ENCODE results near the gene THSD4.

Gene THSD4

DNA sequence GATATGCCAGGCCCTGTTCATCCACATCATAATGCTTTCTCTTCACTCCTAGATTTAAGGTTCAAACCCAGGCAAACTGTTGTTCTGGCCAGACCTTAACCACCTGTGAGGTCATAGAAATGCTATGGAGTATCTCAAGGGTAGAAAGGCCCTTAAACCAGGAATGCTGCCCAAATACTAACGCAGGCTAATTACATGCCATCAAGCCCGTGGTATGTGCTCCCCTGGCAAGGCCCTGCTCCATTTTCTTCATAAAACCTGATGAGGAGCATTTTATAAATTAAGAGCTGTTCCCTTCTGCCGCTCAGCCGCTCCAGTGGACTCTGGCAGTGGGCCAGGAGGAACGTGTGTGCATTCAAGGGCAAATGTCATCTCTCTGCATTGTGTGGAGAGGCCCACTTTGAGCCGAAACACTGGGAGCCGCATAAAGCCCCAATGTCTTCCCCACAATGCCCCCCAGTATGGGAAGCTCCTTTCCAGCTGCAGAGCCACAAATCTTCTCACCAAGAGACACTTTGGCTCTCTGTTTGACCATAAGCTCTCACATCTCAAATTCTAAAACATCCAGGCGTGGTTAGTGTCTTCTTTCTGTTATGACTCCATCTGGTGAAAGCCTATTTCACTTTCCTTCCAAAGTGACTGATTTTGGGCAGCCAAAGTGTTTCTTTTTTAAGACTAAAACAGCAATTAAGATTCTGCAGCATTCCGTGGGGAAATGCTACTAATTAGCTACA lies 484.3 kb downstream of the THSD4 start:
- in situ Hi-C loops (cut with HindIII; ENCODE audit: low pct_unique_long_range_greater_than_20kb, low sequenced_read_pairs) = no loop called here
- no peak for DNase-seq (ENCODE audit: low read depth in 1 of 2, low spot score in 1 of 2)
- no peak for TF ChIP-seq JUND (IDR thresholded peaks at IDR 0.05; ENCODE audit: low read depth)

DNA sequence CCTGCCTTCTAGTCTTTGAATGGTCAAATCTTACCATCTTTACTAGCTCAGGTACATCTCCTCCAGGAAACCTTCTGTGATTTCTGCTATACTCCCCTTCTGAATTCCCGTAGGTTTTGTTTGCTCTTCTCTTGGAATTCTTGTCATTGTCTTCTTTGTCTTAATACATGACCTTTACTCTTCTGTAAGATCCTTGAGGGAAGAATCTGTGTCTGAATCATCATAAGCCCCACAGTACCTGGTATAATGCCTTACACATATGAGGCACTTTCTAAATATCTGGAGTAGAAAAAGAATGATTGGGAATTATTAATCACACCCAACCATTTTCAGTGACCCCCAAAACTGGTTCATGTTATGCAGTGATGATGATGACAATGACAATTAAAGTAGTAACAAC lies 485.0 kb downstream of the THSD4 start:
- in situ Hi-C loops (cut with HindIII; ENCODE audit: low pct_unique_long_range_greater_than_20kb, low sequenced_read_pairs) = no loop called here
- TF ChIP-seq JUND (IDR thresholded peaks at IDR 0.05; ENCODE audit: low read depth) = no peak
- no peak for DNase-seq (ENCODE audit: low read depth in 1 of 2, low spot score in 1 of 2)

DNA sequence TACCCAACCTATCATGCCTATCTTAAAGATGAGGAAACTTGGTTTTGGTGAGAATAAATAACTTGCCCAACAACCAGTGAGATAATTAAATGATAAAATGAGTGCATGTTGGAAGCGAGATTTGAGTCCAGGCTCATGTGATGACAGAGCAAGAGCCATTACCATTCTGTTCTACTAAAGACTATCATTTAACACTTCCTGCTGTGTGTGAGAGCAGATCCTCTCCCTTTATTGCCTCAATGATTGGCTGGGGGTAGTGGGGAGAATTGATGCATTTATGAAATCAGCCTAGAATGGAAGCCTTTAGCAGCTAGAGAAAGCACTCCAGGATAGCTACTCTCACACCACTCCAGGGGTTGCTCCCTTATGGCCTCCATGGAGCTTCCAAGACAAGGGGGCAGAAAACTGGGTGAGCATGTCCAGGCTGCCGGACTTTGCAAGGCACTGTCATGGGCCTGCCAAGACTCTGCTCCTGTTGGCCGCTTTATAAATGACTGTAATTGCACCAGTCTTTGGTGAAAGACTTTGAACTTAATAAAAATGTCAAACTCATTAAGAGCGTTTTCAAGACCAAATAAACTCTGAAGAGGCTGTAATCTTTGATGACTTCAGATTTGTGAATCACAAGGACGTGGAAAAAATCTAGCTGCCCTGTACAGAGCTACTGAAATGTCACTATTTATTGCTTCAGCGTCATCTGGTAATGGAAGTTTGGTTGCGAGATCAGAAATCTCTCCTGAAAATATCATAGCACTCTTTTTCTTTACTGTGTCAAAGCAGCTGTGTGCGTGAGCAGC lies 486.0 kb downstream of the THSD4 start:
- in situ Hi-C loops (cut with HindIII; ENCODE audit: low pct_unique_long_range_greater_than_20kb, low sequenced_read_pairs) = no loop called here
- no peak for TF ChIP-seq JUND (IDR thresholded peaks at IDR 0.05; ENCODE audit: low read depth)
- DNase-seq (ENCODE audit: low read depth in 1 of 2, low spot score in 1 of 2) = no peak

DNA sequence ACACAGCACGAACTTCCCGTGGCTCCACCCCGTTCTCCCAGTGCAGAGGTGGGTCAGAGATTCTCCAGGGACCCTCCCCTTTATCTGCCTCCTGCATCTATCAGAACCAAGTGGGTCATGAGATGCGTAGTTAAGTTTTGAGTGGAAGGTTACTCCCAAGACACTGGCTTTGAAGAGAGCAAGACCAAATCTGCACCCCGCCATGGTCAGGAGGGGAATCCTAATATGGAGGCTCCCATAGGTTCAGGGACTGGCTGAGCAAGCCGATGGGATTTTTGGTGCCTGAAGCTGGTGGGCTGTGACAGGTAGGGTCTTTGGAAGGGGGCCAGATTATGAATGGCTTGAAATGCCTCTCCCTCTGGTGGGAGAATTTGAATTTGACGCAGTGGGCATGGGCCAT lies 488.1 kb downstream of the THSD4 start:
- DNase-seq (ENCODE audit: low read depth in 1 of 2, low spot score in 1 of 2) = no peak
- in situ Hi-C loops (cut with HindIII; ENCODE audit: low pct_unique_long_range_greater_than_20kb, low sequenced_read_pairs) = no loop called here
- TF ChIP-seq JUND (IDR thresholded peaks at IDR 0.05; ENCODE audit: low read depth) = no peak

DNA sequence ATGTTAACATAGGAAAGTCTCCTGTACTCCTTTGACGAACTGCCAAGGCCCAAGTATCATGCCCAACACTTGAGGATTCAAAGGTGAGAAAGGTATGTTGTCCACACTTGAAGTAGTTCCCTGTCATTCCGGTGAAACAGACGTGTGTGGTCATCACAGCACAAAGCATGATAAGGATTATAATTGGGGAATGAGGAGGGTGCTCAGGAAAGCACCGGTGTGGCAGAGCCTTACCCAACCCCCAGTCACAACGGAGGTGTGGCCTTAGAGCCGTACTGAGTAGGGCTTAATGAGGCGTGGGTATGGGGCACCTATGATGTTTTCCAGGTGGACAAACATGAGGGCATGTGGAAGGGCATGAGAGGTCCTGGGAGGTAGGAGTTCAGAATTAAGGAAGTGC lies 492.1 kb downstream of the THSD4 start:
- in situ Hi-C loops (cut with HindIII; ENCODE audit: low pct_unique_long_range_greater_than_20kb, low sequenced_read_pairs) = no loop called here
- DNase-seq (ENCODE audit: low read depth in 1 of 2, low spot score in 1 of 2) = no peak
- TF ChIP-seq JUND (IDR thresholded peaks at IDR 0.05; ENCODE audit: low read depth) = no peak

DNA sequence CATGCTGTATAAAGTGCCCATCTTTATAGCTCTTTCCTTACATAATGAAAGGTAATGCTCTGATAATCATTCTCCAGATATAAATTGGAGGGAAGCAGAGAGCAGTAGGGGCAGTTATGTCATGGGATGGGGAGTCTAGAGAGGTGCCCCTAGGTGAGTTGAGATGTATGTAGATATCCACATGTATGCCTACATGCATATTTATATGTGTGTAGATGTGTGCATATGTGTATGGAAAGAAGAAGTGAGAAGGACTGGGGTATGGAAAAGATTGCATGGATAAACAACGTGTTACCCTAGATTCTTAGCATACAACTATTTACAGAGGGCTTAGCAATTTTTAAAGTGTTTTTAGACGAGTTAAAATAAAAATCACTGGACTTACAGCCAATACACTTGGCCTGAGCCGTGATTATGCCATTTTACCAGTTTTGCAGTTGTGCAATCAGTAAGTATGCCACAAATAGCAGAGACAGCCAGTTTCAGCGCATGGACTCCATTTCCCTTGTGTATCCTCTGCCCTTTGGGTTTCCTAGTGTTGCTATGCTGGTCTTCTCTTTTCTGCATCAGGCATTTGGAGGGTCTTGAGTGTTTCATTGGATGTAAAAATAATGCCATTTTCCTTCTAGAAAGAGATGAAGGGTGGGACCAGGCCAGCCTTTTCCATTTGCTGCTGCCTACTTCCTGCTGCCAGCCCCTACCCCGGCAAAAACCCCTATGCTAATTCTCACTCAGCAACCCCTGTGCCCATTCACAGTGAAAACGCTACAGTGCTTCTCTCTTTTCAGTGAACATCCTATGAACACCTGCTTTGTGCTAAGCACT lies 495.7 kb downstream of the THSD4 start:
- no peak for TF ChIP-seq JUND (IDR thresholded peaks at IDR 0.05; ENCODE audit: low read depth)
- no peak for DNase-seq (ENCODE audit: low read depth in 1 of 2, low spot score in 1 of 2)
- in situ Hi-C loops (cut with HindIII; ENCODE audit: low pct_unique_long_range_greater_than_20kb, low sequenced_read_pairs) = no loop called here

DNA sequence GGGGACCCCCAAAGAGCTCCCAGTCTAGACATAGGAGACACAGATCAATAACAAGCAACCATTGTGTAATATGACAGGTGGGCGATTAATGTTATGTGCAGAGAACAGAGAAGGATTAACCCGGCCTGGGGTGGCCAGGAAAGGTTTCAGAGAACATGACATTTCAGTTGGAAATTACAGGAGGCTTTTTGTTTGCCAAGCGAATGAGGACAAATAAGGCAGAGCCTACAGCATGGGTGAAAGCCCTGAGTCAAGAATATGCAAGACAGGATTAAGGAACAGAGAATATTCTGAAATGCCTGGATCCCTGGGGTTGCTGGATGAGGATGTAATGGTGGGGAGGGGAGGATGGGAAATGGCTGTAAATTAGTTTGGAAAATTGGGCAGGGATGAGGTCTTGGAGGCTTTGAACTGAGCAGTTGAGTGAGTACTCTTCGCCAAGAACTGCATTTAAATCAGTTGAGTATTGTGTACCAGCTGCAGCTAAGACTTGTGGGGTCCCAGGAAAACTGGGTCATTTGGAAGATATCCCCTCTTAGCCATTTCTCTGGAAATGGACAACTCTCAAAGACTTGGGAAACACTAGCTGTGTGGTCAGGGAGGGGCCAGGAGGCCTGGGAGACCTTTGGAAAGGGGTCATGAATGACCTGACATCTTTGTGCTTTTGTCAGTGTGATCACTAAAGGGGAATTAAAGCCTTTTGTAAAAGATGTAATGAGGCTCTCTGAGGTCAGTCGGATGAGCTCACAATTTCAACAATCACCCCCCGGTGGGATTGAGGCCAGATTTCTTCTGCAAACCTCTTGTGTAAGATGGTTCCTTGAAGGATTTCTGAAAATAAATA lies 496.5 kb downstream of the THSD4 start:
- DNase-seq (ENCODE audit: low read depth in 1 of 2, low spot score in 1 of 2) = peak in 1 of 2 experiments; percentile 25

DNA sequence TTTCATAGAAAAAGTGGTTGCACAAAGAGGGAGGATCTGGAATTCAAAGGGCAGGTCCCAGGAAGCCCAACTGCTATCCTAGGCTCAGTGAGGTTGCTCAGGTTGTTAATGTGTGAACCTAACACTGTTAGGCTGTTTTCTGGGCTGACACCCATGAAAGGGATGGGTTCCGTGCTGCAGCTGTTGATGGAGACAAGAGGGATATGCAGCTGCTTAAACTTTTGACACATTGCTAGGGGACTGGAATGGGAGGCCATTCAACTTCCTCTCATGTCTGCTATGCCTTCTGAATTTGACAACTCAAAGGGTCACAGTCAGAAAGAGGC lies 497.1 kb downstream of the THSD4 start:
- TF ChIP-seq JUND (IDR thresholded peaks at IDR 0.05; ENCODE audit: low read depth) = no peak
- DNase-seq (ENCODE audit: low read depth in 1 of 2, low spot score in 1 of 2) = no peak
- in situ Hi-C loops (cut with HindIII; ENCODE audit: low pct_unique_long_range_greater_than_20kb, low sequenced_read_pairs) = no loop called here

More for the DNA sequence above, 496.5 kb downstream of the THSD4 start:
- TF ChIP-seq JUND (IDR thresholded peaks at IDR 0.05; ENCODE audit: low read depth) = no peak
- in situ Hi-C loops (cut with HindIII; ENCODE audit: low pct_unique_long_range_greater_than_20kb, low sequenced_read_pairs) = no loop called here

DNA sequence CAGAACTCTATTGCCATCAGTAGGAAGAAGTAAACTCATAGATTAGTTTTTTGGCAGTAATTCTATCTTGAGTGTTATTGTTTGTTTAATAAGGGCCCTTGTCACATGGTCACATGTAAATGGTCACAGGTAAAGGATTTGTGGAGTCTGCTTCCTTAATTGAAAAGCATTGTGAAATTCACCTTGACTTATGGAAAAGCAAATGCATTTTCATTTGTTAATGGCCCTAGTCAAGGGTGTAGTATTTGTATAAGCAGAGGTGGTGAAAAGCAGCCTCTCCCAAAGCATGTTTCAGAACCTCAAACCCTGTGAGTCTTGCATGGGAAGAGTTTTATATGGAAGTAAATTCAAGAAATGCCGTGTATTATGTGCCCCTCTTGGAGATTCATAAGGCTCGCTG lies 497.6 kb downstream of the THSD4 start:
- no peak for TF ChIP-seq JUND (IDR thresholded peaks at IDR 0.05; ENCODE audit: low read depth)
- in situ Hi-C loops (cut with HindIII; ENCODE audit: low pct_unique_long_range_greater_than_20kb, low sequenced_read_pairs) = no loop called here
- DNase-seq (ENCODE audit: low read depth in 1 of 2, low spot score in 1 of 2) = no peak

DNA sequence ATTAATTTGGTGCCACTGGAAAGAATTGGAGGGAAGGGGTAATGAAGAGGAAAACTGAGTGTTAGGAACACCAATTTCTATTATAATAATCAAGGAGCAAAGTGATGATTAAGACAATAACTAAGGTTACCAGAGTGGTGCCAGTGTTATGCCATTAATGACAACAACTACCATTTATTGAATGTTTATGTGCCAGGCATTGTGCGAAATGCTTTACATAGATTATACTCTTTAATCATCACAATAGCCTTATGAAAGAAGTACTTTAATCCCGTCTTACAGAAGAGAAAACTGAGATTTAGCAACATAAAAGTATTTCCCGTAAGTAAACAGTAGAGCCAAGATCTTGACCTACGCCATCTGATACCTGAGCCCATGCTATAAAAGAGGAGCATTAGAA lies 507.8 kb downstream of the THSD4 start:
- in situ Hi-C loops (cut with HindIII; ENCODE audit: low pct_unique_long_range_greater_than_20kb, low sequenced_read_pairs) = no loop called here
- no peak for DNase-seq (ENCODE audit: low read depth in 1 of 2, low spot score in 1 of 2)
- TF ChIP-seq JUND (IDR thresholded peaks at IDR 0.05; ENCODE audit: low read depth) = no peak

DNA sequence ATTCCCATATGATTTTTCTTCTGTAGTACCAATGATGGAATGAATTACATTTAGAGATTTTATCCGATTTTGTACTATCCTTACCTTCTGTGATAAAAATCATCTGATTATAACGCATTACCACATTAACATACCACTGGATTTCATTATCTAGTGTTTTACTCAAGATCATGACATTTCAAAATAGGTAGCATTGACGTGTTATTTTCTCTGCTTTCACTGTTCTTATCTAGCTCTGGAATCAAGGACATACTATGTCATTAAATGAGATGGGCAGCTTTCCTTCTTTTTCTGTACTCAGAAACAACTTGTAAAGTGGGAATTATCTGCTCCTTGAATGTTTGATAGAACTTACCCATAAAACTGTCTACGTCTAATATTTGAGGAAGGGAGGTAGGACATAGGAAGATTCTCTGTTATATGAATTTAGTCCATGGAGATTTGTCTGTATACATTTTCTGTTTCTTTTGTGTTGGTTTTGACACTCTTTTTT lies 511.4 kb downstream of the THSD4 start:
- in situ Hi-C loops (cut with HindIII; ENCODE audit: low pct_unique_long_range_greater_than_20kb, low sequenced_read_pairs) = no loop called here
- DNase-seq (ENCODE audit: low read depth in 1 of 2, low spot score in 1 of 2) = no peak

DNA sequence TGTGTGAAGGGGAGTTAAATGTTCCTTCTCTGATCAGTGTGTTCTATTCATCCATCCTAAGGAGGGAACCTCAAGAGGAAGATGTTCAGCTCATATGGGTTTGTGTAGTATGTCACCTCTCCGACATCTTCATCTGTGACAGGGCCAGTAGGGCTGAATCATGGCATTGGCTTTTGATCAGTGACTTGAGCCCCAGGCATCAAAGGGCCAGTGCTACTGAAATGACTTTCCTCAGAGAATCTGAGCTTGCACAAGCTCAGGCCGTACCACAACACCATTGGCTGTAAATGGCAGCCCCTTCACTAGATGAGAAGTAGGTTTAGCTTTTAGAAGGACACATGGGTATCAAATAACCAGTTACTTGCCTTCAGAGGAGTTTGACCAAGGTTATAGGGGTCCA lies 511.9 kb downstream of the THSD4 start:
- no peak for DNase-seq (ENCODE audit: low read depth in 1 of 2, low spot score in 1 of 2)
- TF ChIP-seq JUND (IDR thresholded peaks at IDR 0.05; ENCODE audit: low read depth) = no peak
- in situ Hi-C loops (cut with HindIII; ENCODE audit: low pct_unique_long_range_greater_than_20kb, low sequenced_read_pairs) = no loop called here

More for the DNA sequence above, 511.4 kb downstream of the THSD4 start:
- TF ChIP-seq JUND (IDR thresholded peaks at IDR 0.05; ENCODE audit: low read depth) = no peak
